NCI-H460 (cell line): ENCODE data around the gene CD3G. TPM values are rescaled to one million over a fixed set of nuclear protein-coding genes. Genes with fewer than 3 reads are reported as not detected.
"Not testable (repeated sequence)": the region's sequence is repeated elsewhere in the genome, so short reads cannot be mapped to it uniquely, and the experiment has no call there.

ENCODE experiments used
- DNase-seq: peaks from one replicate; pipeline ENCODE4 v3.0.0-alpha.2; 2016; ENCODE audit warnings: low read depth; ENCODE audit errors: extremely low read depth
- polyA plus RNA-seq: library from polyadenylated mRNA; depleted of rRNA; stranded (reverse); fragments of >200 nt; gene quantifications from 2 replicates; pipeline ENCODE4 v1.2.3, GENCODE V29; 2014; cell fraction: nucleus; rRNA removed
- total RNA-seq: library from RNA; depleted of rRNA; stranded (reverse); fragments of >200 nt; shearing (Covaris generic); gene quantifications from 2 replicates; pipeline ENCODE4 v1.2.3, GENCODE V29; 2014; rRNA removed

CD3G gene
- total RNA-seq, result not detected in 2 replicates
- polyA plus RNA-seq, result not detected in 2 replicates

DNA sequence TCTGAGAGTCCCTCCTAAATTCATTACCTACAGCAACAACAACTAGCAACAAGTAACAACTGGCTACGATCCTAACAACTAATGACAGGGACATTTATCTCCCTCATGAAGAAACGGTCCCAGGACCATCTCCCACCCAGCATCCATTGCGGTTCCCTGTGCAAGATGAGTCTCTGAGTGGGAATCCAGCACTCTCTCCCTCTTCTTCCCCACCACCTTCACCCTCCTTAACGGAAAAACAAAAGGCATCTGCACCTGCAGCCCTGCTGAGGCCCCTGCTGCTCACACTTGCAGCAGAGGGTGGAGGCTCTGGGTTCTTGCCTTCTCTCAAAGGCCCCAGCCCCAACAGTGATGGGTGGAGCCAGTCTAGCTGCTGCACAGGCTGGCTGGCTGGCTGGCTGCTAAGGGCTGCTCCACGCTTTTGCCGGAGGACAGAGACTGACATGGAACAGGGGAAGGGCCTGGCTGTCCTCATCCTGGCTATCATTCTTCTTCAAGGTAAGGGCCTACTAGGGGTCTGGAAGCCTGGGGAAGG is at the start of gene CD3G:
Gene CD3G (plus strand): TSS at position 364 of the 535 bp plus-strand sequence. CDS start 80 bp downstream, at position 444.
- no peak for DNase-seq

DNA sequence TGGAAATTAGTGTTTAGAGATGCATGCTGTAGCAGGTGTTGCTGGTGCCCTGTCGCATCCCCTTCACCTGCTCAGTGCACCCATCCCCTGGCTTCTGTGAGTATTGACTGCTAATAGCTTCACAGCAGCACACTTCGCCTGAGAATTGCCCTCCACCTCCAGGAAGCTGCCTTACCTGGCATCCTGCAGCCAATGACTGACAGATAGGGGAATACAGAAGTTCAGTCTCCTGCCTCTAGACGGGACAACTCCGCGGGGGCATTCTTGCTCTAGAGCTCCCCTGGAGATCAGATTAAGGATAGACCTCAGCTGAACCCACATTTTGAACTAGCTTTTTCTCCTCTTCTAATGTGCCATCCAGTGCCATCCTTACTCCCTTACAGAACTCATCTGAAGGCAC is 48.9 kb upstream of the CD3G start:
- no peak for DNase-seq

DNA sequence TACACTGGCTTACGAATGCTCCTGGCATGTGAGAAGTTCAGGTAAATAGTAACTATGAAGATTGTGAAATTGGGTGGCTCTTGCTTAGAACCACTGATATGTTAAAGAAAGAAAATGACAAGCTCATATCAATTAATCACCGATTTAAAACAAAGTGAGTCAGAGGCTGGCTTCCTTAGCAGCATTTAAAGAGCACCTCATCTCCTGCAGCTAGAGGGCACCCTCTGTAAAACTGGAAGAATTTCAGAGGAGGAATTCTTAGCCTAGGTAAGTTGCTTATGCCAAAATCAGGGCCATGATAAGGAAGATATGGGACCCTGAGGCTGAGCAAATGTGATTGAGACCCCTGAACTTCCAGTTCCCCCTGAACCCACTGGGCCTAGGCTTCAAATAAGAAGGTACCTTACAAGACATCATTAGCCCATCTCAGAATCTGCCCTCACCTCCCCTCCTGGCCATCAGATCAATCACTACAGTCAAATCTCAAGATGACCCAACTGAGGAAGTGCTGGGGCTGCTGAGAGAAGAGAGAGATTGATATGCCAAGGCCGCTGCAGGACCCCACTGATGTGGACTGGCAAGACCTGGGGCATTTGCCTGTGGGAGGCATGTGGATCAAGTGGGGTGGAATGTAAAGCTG is 48.2 kb upstream of the CD3G start:
- DNase-seq, result no peak

DNA sequence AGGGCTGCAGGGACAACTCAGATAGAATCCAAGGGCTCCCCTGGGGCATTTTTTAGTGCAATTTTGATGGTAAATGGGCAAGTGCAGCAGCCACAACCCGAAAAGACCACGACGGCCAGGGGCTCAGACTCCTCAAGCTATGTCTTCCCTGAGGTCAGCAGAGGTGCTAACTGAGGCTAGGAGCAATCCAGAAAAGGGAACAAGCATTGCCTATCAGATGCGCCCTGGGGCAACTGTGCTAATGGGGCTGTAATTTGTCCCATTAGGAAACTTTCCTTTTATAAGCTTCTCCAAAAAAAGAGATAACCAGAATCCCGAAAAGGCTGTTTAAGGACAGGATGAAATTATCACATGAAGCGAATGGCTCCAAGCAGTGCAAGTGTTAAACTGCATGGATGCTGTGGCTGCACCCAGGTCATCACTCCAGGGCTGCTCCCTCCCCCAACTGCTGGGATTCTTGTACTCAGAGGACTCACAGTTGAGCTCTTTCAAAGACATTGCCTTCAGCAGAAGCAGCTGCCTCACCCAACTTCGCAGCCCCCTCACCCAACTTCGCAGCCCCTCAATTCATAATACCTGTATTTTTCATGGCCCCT is 42.4 kb upstream of the CD3G start:
- DNase-seq, result no peak

DNA sequence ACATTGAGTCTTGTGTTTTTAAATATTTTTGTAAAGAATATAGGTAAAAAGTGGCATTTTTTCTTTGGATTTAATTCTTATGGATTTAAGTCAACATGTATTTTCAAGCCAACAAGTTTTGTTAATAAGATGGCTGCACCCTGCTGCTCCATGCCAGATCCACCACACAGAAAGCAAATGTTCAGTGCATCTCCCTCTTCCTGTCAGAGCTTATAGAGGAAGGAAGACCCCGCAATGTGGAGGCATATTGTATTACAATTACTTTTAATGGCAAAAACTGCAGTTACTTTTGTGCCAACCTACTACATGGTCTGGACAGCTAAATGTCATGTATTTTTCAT is 39.9 kb upstream of the CD3G start:
- no peak for DNase-seq

DNA sequence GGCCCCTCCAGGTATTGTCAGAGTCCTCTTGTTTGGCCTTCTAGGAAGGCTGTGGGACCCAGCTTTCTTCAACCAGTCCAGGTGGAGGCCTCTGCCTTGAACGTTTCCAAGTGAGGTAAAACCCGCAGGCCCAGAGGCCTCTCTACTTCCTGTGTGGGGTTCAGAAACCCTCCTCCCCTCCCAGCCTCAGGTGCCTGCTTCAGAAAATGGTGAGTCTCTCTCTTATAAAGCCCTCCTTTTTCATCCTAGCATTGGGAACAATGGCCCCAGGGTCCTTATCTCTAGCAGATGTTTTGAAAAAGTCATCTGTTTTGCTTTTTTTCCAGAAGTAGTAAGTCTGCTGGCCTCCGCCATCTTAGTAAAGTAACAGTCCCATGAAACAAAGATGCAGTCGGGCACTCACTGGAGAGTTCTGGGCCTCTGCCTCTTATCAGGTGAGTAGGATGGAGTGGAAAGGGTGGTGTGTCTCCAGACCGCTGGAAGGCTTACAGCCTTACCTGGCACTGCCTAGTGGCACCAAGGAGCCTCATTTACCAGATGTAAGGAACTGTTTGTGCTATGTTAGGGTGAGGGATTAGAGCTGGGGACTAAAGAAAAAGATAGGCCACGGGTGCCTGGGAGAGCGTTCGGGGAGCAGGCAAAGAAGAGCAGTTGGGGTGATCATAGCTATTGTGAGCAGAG is 39.4 kb upstream of the CD3G start, which contains the start of gene CD3E:
Gene CD3E (plus strand): TSS at position 163 of the 681 bp plus-strand sequence. CDS start 223 bp downstream, at position 386.
- no peak for DNase-seq

DNA sequence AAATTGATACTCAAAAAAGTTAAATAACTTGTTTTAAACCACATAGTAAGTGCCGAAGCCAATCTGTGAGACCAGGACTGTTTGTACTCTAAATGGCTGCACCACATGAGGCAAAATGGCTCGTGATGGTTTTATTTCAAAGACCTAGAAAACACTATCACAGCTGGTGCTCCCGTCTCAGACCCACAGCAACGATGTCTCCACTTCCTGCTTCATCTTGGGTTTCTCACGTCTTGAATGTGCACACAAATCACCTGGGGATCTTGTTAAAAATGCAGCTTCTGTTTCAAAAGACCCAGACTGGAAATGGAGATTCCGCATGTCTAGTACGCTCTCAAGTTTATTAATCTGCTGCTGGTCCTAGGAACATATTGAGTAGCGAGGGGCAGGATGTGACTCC is 38.4 kb upstream of the CD3G start:
- no peak for DNase-seq

DNA sequence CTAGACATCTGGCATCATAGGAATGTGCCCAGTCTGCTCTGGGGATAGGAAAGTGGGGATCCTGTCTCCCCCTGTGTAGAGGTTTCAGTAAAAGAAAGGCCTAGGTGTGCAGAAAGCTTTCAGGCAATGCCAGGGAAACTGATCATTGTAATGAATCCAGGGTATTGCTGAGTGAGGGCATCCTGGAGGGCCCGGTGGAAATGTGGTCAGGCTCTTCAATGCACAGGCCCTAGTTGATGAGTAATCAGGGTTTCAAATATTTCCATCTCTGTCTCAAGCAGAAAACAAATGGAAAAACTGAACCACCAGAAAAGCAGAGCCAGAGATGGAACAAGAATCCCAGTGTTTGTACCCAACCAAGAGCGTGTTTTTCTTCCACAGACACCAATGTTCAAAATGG is 37.6 kb upstream of the CD3G start:
- DNase-seq, result no peak

DNA sequence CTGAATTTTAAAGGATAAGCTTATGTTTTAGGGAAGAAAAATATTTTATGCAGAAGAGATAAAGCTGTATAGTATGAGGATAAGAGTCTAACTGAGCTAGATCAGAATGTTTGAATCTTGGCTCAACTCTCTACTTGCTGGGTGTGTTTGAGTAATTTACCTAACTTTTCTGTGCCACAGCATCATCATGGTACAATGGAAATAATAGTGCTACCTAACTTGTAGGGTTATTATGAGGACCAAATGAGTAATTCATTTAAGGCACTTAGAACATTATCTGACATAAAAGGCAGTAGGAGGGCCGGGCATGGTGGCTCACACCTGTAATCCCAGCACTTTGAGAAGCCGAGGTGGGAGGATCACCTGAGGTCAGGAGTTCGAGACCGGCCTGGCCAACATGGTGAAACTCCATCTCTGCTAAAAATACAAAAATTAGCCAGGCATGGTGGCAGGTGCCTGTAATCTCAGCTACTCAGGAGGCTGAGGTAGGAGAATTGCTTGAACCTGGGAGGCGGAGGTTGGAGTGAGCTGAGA is 35.1 kb upstream of the CD3G start:
- DNase-seq, result not testable (repeated sequence)

DNA sequence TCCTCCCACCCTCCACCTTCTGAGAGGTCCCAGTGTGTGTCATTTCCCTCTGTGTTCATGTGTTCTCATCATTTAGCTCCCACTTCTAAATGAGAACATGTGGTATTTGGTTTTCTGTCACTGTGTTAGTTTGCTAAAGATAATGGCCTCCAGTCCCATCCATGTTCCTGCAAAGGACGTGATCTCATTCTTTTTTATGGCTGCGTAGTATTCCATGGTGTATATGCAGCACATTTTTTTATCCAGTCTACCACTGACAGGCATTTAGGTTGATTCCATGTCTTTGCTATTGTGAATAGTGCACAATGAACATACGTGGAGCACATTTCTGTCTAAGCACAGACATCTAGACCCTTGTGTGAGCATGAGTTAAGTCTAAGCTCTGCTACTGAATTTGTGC is 33.9 kb upstream of the CD3G start:
- DNase-seq, result no peak

DNA sequence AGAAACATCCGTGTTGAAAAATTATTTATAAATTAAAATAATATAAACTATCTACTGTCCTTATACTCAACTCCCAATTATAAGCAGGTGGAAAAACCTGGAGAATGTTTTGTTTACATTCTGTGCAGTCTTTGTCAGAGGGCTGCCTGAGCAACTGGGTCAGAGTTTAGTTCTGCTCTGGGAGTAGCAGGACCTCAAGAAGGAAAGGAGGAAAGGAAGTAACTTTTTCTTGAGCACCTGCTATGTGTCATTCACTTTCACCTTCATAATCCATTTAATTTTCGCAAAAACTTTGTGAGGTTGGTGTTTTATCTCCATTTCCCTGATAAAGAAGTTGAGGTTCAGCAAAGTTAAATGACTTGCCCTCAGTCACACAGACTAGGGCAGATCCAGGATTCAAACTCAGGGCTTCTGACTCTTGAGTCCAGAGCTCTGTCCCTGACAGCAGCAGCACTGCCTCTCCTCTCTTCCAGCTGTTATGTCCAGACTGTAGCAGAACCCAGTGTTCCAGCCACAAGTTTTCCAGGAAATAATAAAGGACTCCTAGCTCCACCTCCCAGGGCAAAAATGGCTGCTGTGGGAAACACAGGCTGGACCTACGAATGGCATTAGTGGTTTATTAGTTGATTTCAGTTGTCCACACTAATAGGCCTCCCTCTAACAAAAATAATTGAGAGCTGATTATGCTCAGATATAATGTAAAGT is 33.2 kb upstream of the CD3G start:
- DNase-seq, result no peak

DNA sequence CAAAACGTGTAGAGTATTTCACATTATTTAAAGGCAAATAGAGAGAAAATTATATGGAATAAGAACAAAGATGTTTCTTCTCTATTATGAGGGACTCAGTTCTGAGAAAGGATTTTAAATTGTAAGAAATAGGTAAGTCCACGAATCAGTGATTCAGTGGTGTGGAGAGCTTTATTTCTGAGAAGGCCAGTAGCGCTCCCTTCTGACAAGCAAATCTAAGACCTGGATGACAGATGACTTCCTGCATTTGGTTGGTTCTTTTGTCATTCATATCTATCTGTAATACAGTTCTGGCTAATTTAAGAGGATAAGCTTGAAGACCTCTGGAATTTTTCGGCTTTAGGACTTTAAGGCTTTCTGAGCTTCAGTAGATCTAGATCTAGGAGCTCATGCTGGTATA is 32.6 kb upstream of the CD3G start:
- no peak for DNase-seq

DNA sequence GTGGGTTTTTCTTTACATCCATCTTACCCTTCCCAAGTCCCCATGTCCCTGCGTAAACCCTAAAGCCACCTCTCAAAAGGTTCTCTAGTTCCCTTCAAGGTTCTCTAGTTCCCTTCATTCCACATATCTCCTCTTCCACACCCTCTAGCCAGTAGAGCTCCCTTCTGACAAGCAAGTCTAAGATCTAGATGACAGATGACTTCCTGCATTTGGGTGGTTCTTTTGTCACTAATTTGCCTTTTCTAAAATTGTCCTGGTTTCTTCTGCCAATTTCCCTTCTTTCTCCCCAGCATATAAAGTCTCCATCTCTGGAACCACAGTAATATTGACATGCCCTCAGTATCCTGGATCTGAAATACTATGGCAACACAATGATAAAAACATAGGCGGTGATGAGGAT is 31.8 kb upstream of the CD3G start:
- DNase-seq, result no peak

DNA sequence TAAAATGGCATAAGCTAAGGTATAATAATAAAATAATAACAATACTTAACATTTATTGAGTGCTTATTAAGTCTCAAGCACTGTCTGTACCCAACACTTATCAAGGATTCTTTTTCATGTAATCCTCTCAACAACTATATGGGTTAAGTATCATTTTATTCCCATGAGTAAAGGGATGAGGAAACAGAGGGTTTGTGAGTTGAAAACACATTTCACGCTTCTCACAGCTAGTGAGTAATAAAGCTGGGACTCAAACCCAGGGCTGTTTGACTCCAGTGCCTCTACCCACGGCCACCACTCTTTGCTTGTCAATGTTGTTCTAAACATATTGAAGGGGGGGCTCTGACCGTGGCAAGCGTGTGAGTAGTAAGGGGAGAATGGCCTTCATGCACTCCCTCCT is 30.9 kb upstream of the CD3G start:
- DNase-seq, result no peak

DNA sequence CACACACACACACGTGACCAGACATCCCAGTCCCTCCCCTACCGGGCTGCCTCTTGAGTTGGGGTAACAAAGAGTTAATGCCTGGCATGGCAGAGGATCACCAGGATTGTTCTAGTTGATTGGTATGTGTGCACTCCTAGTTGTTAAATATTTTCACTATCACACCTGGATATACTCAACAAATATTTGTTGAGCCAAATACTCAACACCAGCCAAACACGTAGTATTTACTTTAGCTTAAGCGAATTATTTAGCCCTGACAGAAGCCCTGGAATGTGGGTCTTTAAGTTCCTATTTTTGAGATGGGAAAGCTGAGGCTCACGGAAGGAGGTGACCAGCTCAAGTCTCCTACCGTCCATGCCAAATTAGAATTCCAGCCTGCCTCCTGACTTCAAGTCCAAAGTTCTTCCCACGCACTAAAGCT is 29.1 kb upstream of the CD3G start:
- DNase-seq, result no peak

DNA sequence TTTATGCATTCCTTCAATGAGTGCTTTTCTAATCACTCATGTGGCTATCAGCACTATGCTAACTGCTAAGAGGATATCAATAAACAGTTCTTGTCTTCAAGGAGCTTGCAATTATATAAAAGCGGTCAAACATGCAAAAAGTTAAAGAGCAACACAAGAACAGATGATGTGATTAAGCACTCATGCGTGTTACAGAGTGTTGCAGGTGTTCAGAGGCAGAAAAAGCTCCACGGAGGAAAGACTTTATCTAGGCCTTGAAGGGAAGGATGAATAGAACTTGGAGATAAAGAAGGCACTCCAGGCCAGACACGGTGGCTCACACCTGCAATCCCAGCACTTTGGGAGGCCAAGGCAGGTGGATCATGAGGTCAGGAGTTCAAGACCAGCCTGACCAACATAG is 26.0 kb upstream of the CD3G start:
- no peak for DNase-seq

DNA sequence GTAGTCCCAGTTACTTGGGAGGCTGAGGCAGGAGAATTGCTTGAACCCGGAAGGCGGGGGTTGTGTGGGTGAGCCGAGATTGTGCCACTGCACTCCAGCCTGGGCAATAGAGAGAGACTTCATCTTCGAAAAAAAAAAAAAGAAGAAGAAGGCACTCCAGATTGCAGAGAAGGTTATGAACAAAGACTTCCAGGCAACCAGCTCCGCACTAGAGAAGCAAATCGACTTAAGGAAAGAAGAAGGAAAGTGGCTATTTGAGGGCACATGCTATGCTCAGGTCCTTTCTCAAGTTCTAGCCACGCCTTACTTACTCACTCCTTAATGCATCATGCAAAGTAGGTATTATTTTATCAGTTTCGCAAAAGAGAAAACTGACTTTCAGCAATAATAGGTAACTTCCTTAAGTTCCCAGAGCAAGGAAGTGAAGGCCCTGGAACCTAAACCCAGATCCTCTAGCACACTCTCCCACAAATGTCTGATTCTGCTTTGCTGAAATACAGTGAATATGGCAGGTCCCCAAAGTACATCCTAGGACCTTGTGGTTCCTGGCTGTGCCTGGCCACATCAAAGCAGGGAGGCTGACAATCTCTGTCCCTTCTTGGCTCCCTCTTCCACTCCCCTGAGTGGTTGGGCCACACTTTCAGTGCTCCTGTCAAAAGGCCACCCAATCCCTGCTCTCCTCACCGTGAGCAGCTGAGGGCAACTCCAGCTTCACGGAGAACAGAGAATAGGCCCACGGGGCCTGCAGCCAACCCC is 25.4 kb upstream of the CD3G start:
- no peak for DNase-seq

DNA sequence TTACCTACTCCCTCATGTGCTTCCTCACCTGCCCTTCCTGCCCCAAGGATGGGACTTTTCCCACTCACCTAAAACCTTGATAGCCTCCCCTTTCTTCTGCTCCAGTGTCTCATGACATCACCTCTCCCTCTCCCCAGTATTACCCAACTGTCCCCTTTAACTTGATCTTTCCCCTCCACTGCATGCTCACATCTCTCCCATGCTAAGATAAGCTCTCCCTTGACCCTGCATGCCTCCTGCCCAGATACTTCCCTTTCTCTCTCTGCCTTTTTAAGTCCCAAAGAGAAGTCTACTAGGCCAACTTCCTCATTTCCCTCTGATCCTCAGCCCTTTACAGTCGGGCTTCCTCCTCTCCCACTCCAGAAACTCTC is 24.8 kb upstream of the CD3G start:
- DNase-seq, result no peak

DNA sequence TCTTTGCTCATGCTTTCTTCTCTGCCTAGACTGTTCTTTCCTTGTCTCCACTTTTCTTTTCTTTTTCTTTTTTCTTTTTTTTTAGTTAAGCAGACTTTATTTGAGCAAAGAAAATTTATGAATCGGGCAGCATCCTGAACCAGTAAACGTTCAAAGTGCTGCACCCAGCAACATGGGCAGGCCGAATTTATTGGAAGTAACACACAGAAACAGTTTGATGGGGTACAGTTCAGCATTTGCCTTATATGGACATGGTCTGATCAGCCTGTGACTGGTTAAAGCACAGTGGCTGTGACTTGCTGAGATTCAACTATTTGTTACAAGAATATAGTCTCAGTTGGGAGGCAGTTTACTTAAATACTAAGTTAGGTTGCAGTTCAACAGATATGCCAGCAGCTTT is 23.6 kb upstream of the CD3G start:
- DNase-seq, result no peak

DNA sequence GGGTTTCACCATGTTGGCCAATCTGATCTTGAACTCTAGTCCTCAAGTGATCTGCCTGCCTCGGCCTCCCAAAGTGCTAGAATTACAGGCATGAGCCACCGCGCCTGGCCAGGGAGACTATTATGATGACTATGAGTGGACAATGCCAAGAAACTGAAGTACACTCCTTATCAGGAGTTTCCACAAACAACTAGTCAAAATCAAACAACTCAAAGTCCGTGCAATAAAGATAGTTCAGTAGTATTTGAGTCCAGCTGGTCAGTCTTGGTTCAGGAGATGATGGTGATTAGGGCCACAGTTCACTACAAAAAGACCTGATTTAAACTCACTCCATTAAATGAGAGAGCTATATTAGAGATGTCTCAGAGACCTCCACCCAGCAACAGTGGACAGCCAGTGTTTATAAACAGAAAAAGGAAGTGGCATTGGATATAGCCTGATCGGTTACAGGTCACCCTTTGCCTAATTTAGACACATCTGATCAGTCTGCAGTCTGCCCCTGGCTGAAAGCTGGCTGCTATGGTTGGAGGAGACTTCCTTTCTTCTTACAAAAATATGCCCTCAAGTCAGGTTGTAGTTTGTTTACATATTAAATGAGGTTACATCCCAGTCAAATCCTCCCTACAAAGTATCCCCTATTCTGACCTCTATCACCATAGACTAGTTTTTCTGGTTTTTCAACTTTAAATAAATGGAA is 22.6 kb upstream of the CD3G start:
- no peak for DNase-seq
